GM12878 (cell line): ENCODE data around the gene GDF15. TPM values are rescaled to one million over a fixed set of nuclear protein-coding genes. Genes with fewer than 3 reads are reported as not detected.

Experiments used
- ATAC-seq: fragments of 200-7000 bp; cut with Tn5 transposase; 3 replicates; pipeline ENCODE4 v1.9.1; 2020; ENCODE audit warnings: mild to moderate bottlenecking, moderate library complexity
- BruUV-seq: library from RNA; stranded (reverse); fragments of 400-500 nt; replicated peaks from 2 replicates; lab custom pipeline; 2021; lab: Mats Ljungman, UMichigan
- CTCF ChIA-PET: fragments of 300-600 bp; sonication (Branson Sonifier 250); formaldehyde crosslinking; extraction: SDS; loops from one replicate; lab custom pipeline; 2021; ENCODE audit warnings: inconsistent platforms; lab: Yijun Ruan, JAX
- POLR2A ChIA-PET: fragments of 350-600 bp; formaldehyde crosslinking; extraction: SDS; loops from one replicate; lab custom pipeline; 2021; ENCODE audit warnings: inconsistent platforms; lab: Charles Lee
- RAD21 ChIA-PET: fragments of 300-600 bp; sonication (Branson Sonifier 250); formaldehyde crosslinking; loops from one replicate; lab custom pipeline; 2023; ENCODE audit warnings: antibody characterized with exemption; ENCODE audit not compliant: unreplicated experiment; lab: Charles Lee
- SMC1A ChIA-PET: fragments of 300-600 bp; sonication (Branson Sonifier 250); formaldehyde crosslinking; loops from one replicate; lab custom pipeline; 2023; ENCODE audit not compliant: unreplicated experiment, uncharacterized antibody; lab: Charles Lee
- DNase-seq: peaks from one replicate; pipeline ENCODE4 v3.0.0-alpha.2; 2011; ENCODE audit warnings: low read depth, low spot score
- FAIRE-seq: peaks from 3 replicates; lab custom pipeline; 2011; peaks lifted over from hg19 to GRCh38; lab: Jason Lieb, UNC
- H2AFZ ChIP-seq: 2 replicates; pipeline ENCODE4 v1.6.0; 2011; ENCODE audit warnings: low read depth, low read length, control low read depth; ENCODE audit not compliant: control insufficient read depth
- H3K27ac ChIP-seq: 2 replicates; pipeline ENCODE4 v1.5.1; 2011; ENCODE audit warnings: control low read depth; ENCODE audit not compliant: control insufficient read depth, insufficient read depth
- H3K27me3 ChIP-seq, 2 experiments: replicated peaks in 1 of 2; 2 replicates each; pipeline versions ENCODE4 v1.6.0 to v1.6.1; 2011; ENCODE audit warnings: low read length in 1 of 2; ENCODE audit not compliant: control insufficient read depth in 2 of 2, insufficient read depth in 2 of 2
- H3K36me3 ChIP-seq, 2 experiments: 2 replicates each; pipeline ENCODE4 v1.5.1; 2011; ENCODE audit warnings: low read length in 1 of 2; ENCODE audit not compliant: control insufficient read depth in 2 of 2, insufficient read depth in 2 of 2
- H3K4me1 ChIP-seq: 2 replicates; pipeline ENCODE4 v1.6.1; 2011; ENCODE audit warnings: mild to moderate bottlenecking, low read length, moderate library complexity, mixed read lengths; ENCODE audit not compliant: control insufficient read depth, insufficient read depth
- H3K4me2 ChIP-seq: 2 replicates; pipeline ENCODE4 v1.6.0; 2011; ENCODE audit warnings: control low read depth; ENCODE audit not compliant: control insufficient read depth, insufficient read depth
- H3K4me3 ChIP-seq: fragments of 200-600 bp; sonication (generic); 2 replicates; pipeline ENCODE4 v1.5.1; 2016
- H3K79me2 ChIP-seq: 2 replicates; pipeline ENCODE4 v1.6.0; 2011; ENCODE audit warnings: low read length; ENCODE audit not compliant: control insufficient read depth, insufficient read depth
- H3K9ac ChIP-seq: 2 replicates; pipeline ENCODE4 v1.8.0; 2011; ENCODE audit warnings: low read length, control low read depth, mixed read lengths; ENCODE audit not compliant: control insufficient read depth, insufficient read depth
- H3K9me3 ChIP-seq: replicated peaks from 3 replicates; pipeline ENCODE4 v1.5.1; 2011; ENCODE audit warnings: mild to moderate bottlenecking, low read length; ENCODE audit not compliant: control insufficient read depth, insufficient read depth
- H4K20me1 ChIP-seq: 2 replicates; pipeline ENCODE4 v1.6.0; 2011; ENCODE audit not compliant: control insufficient read depth, insufficient read depth
- HSF1 ChIP-seq: fragments of 150-350 bp; IDR thresholded peaks from 2 replicates; pipeline ENCODE4 v1.6.1; 2014; ENCODE audit warnings: mild to moderate bottlenecking, low read depth, low read length
- RELA ChIP-seq: fragments of 450-650 bp; IDR thresholded peaks from 2 replicates; pipeline ENCODE4 v1.8.0; 2014; ENCODE audit warnings: borderline replicate concordance; ENCODE audit not compliant: partially characterized antibody
- ZBTB11 ChIP-seq: fragments of 450-650 bp; formaldehyde crosslinking; IDR thresholded peaks from 2 replicates; pipeline ENCODE4 v1.5.0; 2022; ENCODE audit warnings: mild to moderate bottlenecking, missing genetic modification characterization
- WGBS: methylation state at CpG from one replicate; pipeline ENCODE4 v1.1.6; 2016; ENCODE audit warnings: low lambda C conversion rate; ENCODE audit not compliant: insufficient replicate concordance, insufficient coverage; ENCODE audit errors: missing lambda C conversion rate; 5-methylcytosine and 5-hydroxymethylcytosine counted together
- in situ Hi-C: fragments of 300-500 bp; cut with MboI; formaldehyde crosslinking; loops from 9 replicates; pipeline ENCODE4 v1.14.3; 2018; ENCODE audit warnings: mixed read lengths
- intact Hi-C: fragments of 100-400 bp; cut with micrococcal nuclease; formaldehyde crosslinking; loops from one replicate; pipeline ENCODE4 v1.14.2; 2022; ENCODE audit not compliant: unreplicated experiment
- polyA plus RNA-seq, 11 experiments: library from polyadenylated mRNA; depleted of rRNA in 4 of 11; unstranded in 6 of 11; stranded (reverse) in 5 of 11; fragments of >200 nt; fragmentation: Nextera tagmentation in 4 of 11; fragmentation: Illumina TruSeq in 1 of 11; extraction: Ambion mirVana in 4 of 11; extraction: Trizol in 1 of 11; gene quantifications; 1 replicate in 1 of 11; 2 replicates in 10 of 11; pipeline versions ENCODE4 v1.2.1 to v1.2.3, GENCODE V29; 2011 to 2016; ENCODE audit warnings: inconsistent platforms in 2 of 11, missing spikeins in 2 of 11, low read depth in 1 of 11
- total RNA-seq, 4 experiments: library from RNA; depleted of rRNA in 3 of 4; stranded (reverse); fragments of >200 nt in 3 of 4; fragmentation: Illumina TruSeq in 1 of 4; extraction: Trizol in 1 of 4; gene quantifications; 2 replicates each; pipeline versions ENCODE4 v1.2.1 to v1.2.3, GENCODE V29; 2013 to 2021
- TF ChIP-seq, protein P1 (sequence below): IDR thresholded peaks from 2 replicates; pipeline ENCODE4 v1.6.1; 2011; ENCODE audit warnings: mild to moderate bottlenecking, low read depth, low read length, moderate library complexity; ENCODE audit not compliant: insufficient replicate concordance
- TF ChIP-seq, protein P2 (sequence below): fragments of 450-650 bp; formaldehyde crosslinking; IDR thresholded peaks from 2 replicates; pipeline ENCODE4 v1.4.0; 2022; ENCODE audit warnings: mild to moderate bottlenecking, moderate library complexity

The GDF15 gene
- total and polyA plus RNA-seq, 10 of the 15 experiments (the other 5 are each of a cell fraction or from before 2014, with no cell fraction given): 0.11 to 3.6 (median 1.6) TPM; not detected in 1

DNA sequence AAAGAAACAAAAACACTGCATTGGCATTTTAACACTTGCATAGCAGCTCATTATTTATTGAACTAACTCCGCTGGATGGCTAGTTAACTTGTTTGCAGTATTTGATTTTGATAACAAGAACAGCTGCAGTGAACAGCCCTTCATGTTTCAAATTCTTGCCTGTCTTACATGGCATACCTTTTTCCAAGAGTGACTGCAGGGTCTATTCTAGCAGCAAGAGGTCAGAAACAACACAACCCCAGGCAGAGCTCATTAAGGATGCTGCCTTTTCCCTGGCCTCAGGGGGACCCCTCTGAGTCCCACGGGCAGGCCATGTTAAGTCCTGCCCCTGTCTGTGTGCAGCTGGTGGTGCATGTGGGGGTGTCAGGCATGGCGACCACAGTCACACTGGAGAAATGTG is 28.9 kb upstream of the GDF15 start:
- Histone ChIP-seq H3K9me3 (no peaks in the 10 kb centered on the region; the same call in 2 of the 3 replicates), H3K79me2 (no peaks in the 10 kb centered on the region), H3K36me3 (peaks cover 10 to 11% of the 10 kb centered on the region in 2 experiments; a peak in 3 of 4 replicates), H3K9ac (no peak overlapping the region), H3K27ac (no peak overlapping the region), H3K4me1 (no peaks in the 10 kb centered on the region), H2AFZ (no peak overlapping the region), H3K4me3 (no peak overlapping the region), H3K27me3 (no peaks in the 10 kb centered on the region), H3K4me2 (no peak overlapping the region), H4K20me1 (no peaks in the 10 kb centered on the region)
- BruUV-seq: no TSS peak
- ATAC-seq: no peak
- SMC1A ChIA-PET: interaction anchor here (1.2 kb wide), 1 partner anchor 28 kb away, joined by 3 read pairs; no protein-coding TSS in a partner anchor
- TF ChIP-seq, protein P1, sequence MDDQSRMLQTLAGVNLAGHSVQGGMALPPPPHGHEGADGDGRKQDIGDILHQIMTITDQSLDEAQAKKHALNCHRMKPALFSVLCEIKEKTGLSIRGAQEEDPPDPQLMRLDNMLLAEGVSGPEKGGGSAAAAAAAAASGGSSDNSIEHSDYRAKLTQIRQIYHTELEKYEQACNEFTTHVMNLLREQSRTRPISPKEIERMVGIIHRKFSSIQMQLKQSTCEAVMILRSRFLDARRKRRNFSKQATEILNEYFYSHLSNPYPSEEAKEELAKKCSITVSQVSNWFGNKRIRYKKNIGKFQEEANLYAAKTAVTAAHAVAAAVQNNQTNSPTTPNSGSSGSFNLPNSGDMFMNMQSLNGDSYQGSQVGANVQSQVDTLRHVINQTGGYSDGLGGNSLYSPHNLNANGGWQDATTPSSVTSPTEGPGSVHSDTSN: no peak
- no peak for TF ChIP-seq HSF1
- TF ChIP-seq, protein P2, sequence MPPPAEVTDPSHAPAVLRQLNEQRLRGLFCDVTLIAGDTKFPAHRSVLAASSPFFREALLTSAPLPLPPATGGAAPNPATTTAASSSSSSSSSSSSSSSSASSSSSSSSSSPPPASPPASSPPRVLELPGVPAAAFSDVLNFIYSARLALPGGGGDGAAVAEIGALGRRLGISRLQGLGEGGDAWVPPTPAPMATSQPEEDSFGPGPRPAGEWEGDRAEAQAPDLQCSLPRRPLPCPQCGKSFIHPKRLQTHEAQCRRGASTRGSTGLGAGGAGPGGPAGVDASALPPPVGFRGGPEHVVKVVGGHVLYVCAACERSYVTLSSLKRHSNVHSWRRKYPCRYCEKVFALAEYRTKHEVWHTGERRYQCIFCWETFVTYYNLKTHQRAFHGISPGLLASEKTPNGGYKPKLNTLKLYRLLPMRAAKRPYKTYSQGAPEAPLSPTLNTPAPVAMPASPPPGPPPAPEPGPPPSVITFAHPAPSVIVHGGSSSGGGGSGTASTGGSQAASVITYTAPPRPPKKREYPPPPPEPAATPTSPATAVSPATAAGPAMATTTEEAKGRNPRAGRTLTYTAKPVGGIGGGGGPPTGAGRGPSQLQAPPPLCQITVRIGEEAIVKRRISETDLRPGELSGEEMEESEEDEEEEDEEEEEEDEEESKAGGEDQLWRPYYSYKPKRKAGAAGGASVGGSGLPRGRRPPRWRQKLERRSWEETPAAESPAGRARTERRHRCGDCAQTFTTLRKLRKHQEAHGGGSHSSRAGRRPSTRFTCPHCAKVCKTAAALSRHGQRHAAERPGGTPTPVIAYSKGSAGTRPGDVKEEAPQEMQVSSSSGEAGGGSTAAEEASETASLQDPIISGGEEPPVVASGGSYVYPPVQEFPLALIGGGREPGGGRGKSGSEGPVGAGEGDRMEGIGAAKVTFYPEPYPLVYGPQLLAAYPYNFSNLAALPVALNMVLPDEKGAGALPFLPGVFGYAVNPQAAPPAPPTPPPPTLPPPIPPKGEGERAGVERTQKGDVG: no peak
- TF ChIP-seq RELA: no peak
- TF ChIP-seq ZBTB11 (CRISPR knock-in tag): no peak
- RAD21 ChIA-PET: no interaction called here
- no peak for FAIRE-seq
- intact Hi-C loops: no loop called here
- 73% methylated on average over 3 of the region's 3 CpGs for WGBS
- POLR2A ChIA-PET: interaction anchor here (0.5 kb wide), 1 partner anchor 1792 kb away, joined by 3 read pairs; no protein-coding TSS in a partner anchor
- CTCF ChIA-PET: interaction anchor here (0.6 to 1.7 kb wide), 2 partner anchors 28 to 31 kb away, joined by 3 to 4 read pairs; no protein-coding TSS in a partner anchor
- in situ Hi-C loops: no loop called here
- no peak for DNase-seq
